ENCODE results near the gene MEGF11. TPM values are rescaled to one million over a fixed set of nuclear protein-coding genes. Genes with fewer than 3 reads are reported as not detected.

MEGF11 gene
- total and polyA plus RNA-seq, 8 donors = 2.6 to 17.4 (median 9.9) TPM; not detected in 1

DNA sequence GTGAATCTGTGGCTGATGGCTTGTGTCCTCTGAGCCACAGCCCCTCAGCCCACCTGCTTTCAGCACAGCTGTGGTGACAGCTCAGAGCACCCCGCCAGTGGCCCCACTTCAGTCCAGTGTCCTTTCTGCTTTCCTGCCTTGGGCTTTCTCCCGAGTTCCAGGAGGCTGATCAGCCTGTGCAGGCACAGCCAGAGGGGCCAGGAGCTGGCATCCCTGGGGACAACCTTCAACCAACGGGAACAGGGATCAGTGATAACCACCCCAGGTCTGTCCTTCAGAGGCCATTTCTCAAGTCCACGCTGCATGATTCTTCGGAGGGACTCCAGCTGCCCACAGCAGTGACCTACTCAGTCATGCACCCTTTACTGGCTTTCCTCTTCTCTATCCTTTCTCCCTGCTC, 217.6 kb downstream of the MEGF11 start:
- Histone ChIP-seq H3K27me3 (peaks cover 0 to 52% of the 10 kb centered on the region in 2 donors), H3K9me3 (peaks cover 0 to 2% of the 10 kb centered on the region in 2 donors), H3K4me3 (no peak overlapping the region), H3K36me3 (no peaks in the 10 kb centered on the region), H3K27ac (no peak overlapping the region), H3K4me1 (no peaks in the 10 kb centered on the region)
- intact Hi-C loops (cut with DNase I) = no loop called here
- no peak for ATAC-seq
- no peak for DNase-seq
- TF ChIP-seq, protein P1, sequence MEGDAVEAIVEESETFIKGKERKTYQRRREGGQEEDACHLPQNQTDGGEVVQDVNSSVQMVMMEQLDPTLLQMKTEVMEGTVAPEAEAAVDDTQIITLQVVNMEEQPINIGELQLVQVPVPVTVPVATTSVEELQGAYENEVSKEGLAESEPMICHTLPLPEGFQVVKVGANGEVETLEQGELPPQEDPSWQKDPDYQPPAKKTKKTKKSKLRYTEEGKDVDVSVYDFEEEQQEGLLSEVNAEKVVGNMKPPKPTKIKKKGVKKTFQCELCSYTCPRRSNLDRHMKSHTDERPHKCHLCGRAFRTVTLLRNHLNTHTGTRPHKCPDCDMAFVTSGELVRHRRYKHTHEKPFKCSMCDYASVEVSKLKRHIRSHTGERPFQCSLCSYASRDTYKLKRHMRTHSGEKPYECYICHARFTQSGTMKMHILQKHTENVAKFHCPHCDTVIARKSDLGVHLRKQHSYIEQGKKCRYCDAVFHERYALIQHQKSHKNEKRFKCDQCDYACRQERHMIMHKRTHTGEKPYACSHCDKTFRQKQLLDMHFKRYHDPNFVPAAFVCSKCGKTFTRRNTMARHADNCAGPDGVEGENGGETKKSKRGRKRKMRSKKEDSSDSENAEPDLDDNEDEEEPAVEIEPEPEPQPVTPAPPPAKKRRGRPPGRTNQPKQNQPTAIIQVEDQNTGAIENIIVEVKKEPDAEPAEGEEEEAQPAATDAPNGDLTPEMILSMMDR (IDR thresholded peaks at IDR 0.05) = no peak

DNA sequence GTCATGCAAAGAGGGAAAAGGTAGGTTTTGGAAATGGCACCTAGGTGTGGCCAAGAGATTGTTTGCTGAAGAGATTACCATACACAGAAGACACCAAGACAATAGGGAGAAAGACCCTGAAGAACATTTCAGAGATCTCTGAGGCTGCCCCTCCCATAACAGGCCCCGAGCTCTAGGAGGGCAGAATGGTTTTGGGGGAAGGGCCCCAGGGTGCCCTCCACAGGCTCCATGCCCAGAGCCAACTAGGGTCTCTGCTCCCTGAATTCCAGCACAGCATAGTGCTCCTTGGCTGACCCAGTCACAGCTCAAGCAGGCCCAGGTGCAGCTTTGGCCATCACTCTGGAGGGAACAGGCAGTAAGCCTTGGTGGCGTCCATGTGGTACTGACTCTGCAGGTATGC, 220.4 kb downstream of the MEGF11 start:
- ATAC-seq = no peak
- Histone ChIP-seq H3K27me3 (peaks cover 0 to 27% of the 10 kb centered on the region in 2 donors), H3K4me1 (no peaks in the 10 kb centered on the region), H3K4me3 (no peak overlapping the region), H3K27ac (no peak overlapping the region), H3K9me3 (peaks cover 0 to 2% of the 10 kb centered on the region in 2 donors), H3K36me3 (no peaks in the 10 kb centered on the region)
- TF ChIP-seq, protein P1 (IDR thresholded peaks at IDR 0.05) = no peak
- intact Hi-C loops (cut with DNase I) = no loop called here
- DNase-seq = no peak

DNA sequence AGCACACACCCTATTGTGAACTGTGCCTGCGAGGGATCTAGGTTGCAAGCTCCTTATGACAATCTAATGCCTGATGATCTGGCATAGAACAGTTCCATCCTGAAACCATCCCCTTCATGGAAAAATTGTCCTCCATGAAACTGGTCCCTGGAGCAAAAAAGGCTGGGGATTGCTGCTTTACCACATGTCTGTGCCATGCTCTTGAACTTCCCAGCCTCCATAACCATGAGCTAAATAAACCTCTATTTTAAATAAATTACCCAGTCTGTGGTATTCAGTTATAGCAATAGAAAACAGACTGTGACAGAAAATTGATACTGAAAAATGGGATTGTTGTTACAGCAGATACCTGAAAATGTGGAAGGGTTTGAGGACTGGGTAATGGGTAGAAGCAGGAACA, 221.5 kb downstream of the MEGF11 start:
- Histone ChIP-seq H3K9me3 (peaks cover 0 to 2% of the 10 kb centered on the region in 2 donors), H3K27ac (no peak overlapping the region), H3K4me1 (no peaks in the 10 kb centered on the region), H3K27me3 (peaks cover 0 to 16% of the 10 kb centered on the region in 2 donors), H3K4me3 (no peak overlapping the region), H3K36me3 (no peaks in the 10 kb centered on the region)
- TF ChIP-seq, protein P1 (IDR thresholded peaks at IDR 0.05) = no peak
- DNase-seq (no peak), ATAC-seq (no peak)
- intact Hi-C loops (cut with DNase I) = no loop called here

DNA sequence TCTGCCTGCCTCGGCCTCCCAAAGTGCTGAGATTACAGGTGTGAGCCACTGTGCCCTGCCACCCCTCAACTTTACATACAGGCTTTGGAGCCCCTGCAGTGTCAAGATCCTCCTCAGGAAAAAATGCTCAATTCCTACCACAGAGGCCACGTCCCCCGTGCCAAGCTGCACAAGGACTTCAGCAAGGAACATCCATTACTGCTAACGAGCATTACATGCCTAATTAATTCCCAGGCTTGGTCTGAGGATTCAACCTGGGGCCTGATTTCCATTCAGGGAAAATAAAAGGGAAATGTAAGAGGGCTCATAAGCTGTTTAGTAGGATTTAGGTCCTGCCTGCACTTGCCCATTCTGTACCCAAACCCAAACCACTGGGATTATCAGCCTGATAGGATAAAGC, 222.9 kb downstream of the MEGF11 start:
- DNase-seq = no peak
- Histone ChIP-seq H3K27ac (no peak overlapping the region), H3K4me1 (no peaks in the 10 kb centered on the region), H3K27me3 (peaks cover 0 to 12% of the 10 kb centered on the region in 2 donors), H3K9me3 (peaks cover 0 to 2% of the 10 kb centered on the region in 2 donors), H3K4me3 (no peak overlapping the region), H3K36me3 (no peaks in the 10 kb centered on the region)
- TF ChIP-seq, protein P1 (IDR thresholded peaks at IDR 0.05) = no peak
- intact Hi-C loops (cut with DNase I) = no loop called here
- no peak for ATAC-seq

DNA sequence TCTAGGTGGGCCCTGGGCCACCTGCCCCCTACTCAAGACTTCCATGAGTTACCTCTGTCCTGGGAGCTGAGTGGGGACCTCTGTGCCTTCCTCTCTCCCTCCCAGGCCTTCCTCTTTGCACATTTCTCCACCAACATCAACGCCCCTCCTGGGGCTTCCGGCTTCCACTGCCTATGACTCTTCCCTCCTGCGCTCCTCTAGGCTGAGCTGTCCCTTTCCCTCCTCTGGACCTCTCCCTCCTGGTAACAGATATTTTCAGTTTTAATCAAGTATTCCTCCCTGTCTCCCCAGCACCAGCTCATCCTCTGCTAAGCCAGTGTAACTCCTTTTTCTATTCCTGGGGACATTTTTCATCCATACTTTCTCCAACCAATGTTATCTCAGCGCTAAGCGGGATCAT, 223.9 kb downstream of the MEGF11 start:
- DNase-seq = no peak
- Histone ChIP-seq H3K27ac (no peak overlapping the region), H3K36me3 (no peaks in the 10 kb centered on the region), H3K4me3 (no peak overlapping the region), H3K9me3 (peaks cover 0 to 2% of the 10 kb centered on the region in 2 donors), H3K27me3 (peaks cover 0 to 20% of the 10 kb centered on the region in 2 donors), H3K4me1 (no peaks in the 10 kb centered on the region)
- TF ChIP-seq, protein P1 (IDR thresholded peaks at IDR 0.05) = no peak
- no peak for ATAC-seq
- intact Hi-C loops (cut with DNase I) = no loop called here

Measured in left lung (tissue), 10 donors.